Loucy (cell line): ENCODE measurements around the gene CDC25A.

Experiments used
- H2AFZ ChIP-seq: fragments of 200-600 bp; sonication (generic); 2 replicates; pipeline ENCODE4 v1.6.0; 2016; ENCODE audit warnings: antibody characterized with exemption, mild to moderate bottlenecking, low read length, moderate library complexity
- H3F3A ChIP-seq: fragments of 200-600 bp; 2 replicates; pipeline ENCODE4 v1.6.0; 2016; ENCODE audit warnings: antibody characterized with exemption, low read depth, mild to moderate bottlenecking
- H3K27me3 ChIP-seq: fragments of 200-600 bp; sonication (generic); 2 replicates; pipeline ENCODE4 v1.6.1; 2014; ENCODE audit warnings: low read length, mild to moderate bottlenecking; ENCODE audit not compliant: insufficient read depth, poor library complexity, severe bottlenecking
- H3K36me3 ChIP-seq: fragments of 200-600 bp; sonication (generic); 2 replicates; pipeline ENCODE4 v1.6.1; 2016; ENCODE audit warnings: low read length; ENCODE audit not compliant: insufficient read depth
- H3K4me1 ChIP-seq: fragments of 200-600 bp; sonication (generic); 2 replicates; pipeline ENCODE4 v1.5.1; 2014; ENCODE audit warnings: low read length, mild to moderate bottlenecking; ENCODE audit not compliant: insufficient read depth, poor library complexity, severe bottlenecking
- H3K4me2 ChIP-seq: fragments of 200-600 bp; sonication (generic); 2 replicates; pipeline ENCODE4 v1.6.0; 2014; ENCODE audit warnings: antibody characterized with exemption, low read length, low read depth, mild to moderate bottlenecking; ENCODE audit not compliant: poor library complexity, severe bottlenecking
- H3K4me3 ChIP-seq: fragments of 200-600 bp; sonication (generic); 2 replicates; pipeline ENCODE4 v1.5.1; 2014; ENCODE audit warnings: low read length, mild to moderate bottlenecking, mixed read lengths; ENCODE audit not compliant: poor library complexity, severe bottlenecking
- H3K79me2 ChIP-seq: fragments of 200-600 bp; sonication (generic); 2 replicates; pipeline ENCODE4 v1.6.1; 2014; ENCODE audit warnings: low read length; ENCODE audit not compliant: insufficient read depth
- H3K9ac ChIP-seq: fragments of 200-600 bp; sonication (generic); 2 replicates; pipeline ENCODE4 v1.6.0; 2014; ENCODE audit warnings: mild to moderate bottlenecking, low read depth, low read length, moderate library complexity; ENCODE audit not compliant: poor library complexity, severe bottlenecking
- H3K9me2 ChIP-seq: fragments of 200-600 bp; sonication (generic); replicated peaks from 2 replicates; pipeline ENCODE4 v1.6.1; 2016; ENCODE audit warnings: low read depth, low read length, mixed read lengths
- H3K9me3 ChIP-seq: fragments of 200-600 bp; sonication (generic); 2 replicates; pipeline ENCODE4 v1.6.1; 2014; ENCODE audit warnings: mild to moderate bottlenecking, antibody characterized with exemption, low read length, low read depth; ENCODE audit not compliant: insufficient read depth
- H4K20me1 ChIP-seq: fragments of 200-600 bp; sonication (generic); 2 replicates; pipeline ENCODE4 v1.6.0; 2014; ENCODE audit warnings: antibody characterized with exemption, low read length, mild to moderate bottlenecking; ENCODE audit not compliant: insufficient read depth, poor library complexity, severe bottlenecking
- EZH2phosphoT487 ChIP-seq: fragments of 200-600 bp; IDR thresholded peaks from 2 replicates; pipeline ENCODE4 v1.6.1; 2018; ENCODE audit warnings: antibody characterized with exemption, mild to moderate bottlenecking, moderate library complexity, borderline replicate concordance
- TF ChIP-seq, protein P1 (sequence below): fragments of 200-600 bp; sonication (generic); conservative IDR thresholded peaks from 2 replicates; pipeline ENCODE4 v1.5.1; 2014; ENCODE audit warnings: mild to moderate bottlenecking, antibody characterized with exemption, low read length

Gene CDC25A

GRCh38 chr3:48119505-48120193 is 68.6 kb downstream of the CDC25A start:
- H3K79me2 ChIP-seq: no peaks in the 10 kb centered on the region
- no peak overlapping the region for H3K9ac ChIP-seq
- no peaks in the 10 kb centered on the region for H3K9me3 ChIP-seq
- no peaks in the 10 kb centered on the region for H3K9me2 ChIP-seq
- H3K27me3 ChIP-seq: no peaks in the 10 kb centered on the region
- no peaks in the 10 kb centered on the region for H3K36me3 ChIP-seq
- no peak overlapping the region for H2AFZ ChIP-seq
- no peaks in the 10 kb centered on the region for H4K20me1 ChIP-seq
- no peak overlapping the region for H3K4me2 ChIP-seq
- TF ChIP-seq, protein P1, sequence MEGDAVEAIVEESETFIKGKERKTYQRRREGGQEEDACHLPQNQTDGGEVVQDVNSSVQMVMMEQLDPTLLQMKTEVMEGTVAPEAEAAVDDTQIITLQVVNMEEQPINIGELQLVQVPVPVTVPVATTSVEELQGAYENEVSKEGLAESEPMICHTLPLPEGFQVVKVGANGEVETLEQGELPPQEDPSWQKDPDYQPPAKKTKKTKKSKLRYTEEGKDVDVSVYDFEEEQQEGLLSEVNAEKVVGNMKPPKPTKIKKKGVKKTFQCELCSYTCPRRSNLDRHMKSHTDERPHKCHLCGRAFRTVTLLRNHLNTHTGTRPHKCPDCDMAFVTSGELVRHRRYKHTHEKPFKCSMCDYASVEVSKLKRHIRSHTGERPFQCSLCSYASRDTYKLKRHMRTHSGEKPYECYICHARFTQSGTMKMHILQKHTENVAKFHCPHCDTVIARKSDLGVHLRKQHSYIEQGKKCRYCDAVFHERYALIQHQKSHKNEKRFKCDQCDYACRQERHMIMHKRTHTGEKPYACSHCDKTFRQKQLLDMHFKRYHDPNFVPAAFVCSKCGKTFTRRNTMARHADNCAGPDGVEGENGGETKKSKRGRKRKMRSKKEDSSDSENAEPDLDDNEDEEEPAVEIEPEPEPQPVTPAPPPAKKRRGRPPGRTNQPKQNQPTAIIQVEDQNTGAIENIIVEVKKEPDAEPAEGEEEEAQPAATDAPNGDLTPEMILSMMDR: no peak
- TF ChIP-seq EZH2phosphoT487: no peak
- no peaks in the 10 kb centered on the region for H3F3A ChIP-seq
- H3K4me3 ChIP-seq: no peak overlapping the region
- H3K4me1 ChIP-seq: peaks cover 4% of the 10 kb centered on the region

- TF ChIP-seq, protein P1: no peak
- TF ChIP-seq EZH2phosphoT487: no peak
- Histone ChIP-seq H3K27me3 (no peaks in the 10 kb centered on the region), H3K4me2 (no peak overlapping the region), H3K4me1 (peaks cover 4% of the 10 kb centered on the region), H2AFZ (no peak overlapping the region), H3F3A (no peaks in the 10 kb centered on the region), H3K4me3 (no peak overlapping the region), H3K79me2 (no peaks in the 10 kb centered on the region), H4K20me1 (no peaks in the 10 kb centered on the region), H3K9me3 (no peaks in the 10 kb centered on the region), H3K9me2 (no peaks in the 10 kb centered on the region), H3K36me3 (no peaks in the 10 kb centered on the region), H3K9ac (no peak overlapping the region)
These were observed 69.3 kb downstream of the CDC25A start for GRCh38 chr3:48118928-48119327.

GRCh38 chr3:48118322-48118721 is 69.9 kb downstream of the CDC25A start:
- no peak overlapping the region for H3K4me3 ChIP-seq
- no peaks in the 10 kb centered on the region for H3K79me2 ChIP-seq
- peaks cover 8% of the 10 kb centered on the region for H3K4me1 ChIP-seq
- H3K36me3 ChIP-seq: no peaks in the 10 kb centered on the region
- H3K9me3 ChIP-seq: no peaks in the 10 kb centered on the region
- TF ChIP-seq EZH2phosphoT487: no peak
- TF ChIP-seq, protein P1: no peak
- H3K4me2 ChIP-seq: no peak overlapping the region
- no peak overlapping the region for H2AFZ ChIP-seq
- no peaks in the 10 kb centered on the region for H3K27me3 ChIP-seq
- H3F3A ChIP-seq: no peaks in the 10 kb centered on the region
- H4K20me1 ChIP-seq: no peaks in the 10 kb centered on the region
- H3K9ac ChIP-seq: no peak overlapping the region
- no peaks in the 10 kb centered on the region for H3K9me2 ChIP-seq
